Skeletal muscle satellite cell (primary cell): Measurements from ENCODE around the gene FGD2.

ENCODE experiments used
- H3K27me3 ChIP-seq: 2 replicates; pipeline ENCODE4 v1.7.0; 2013; ENCODE audit warnings: low read length; ENCODE audit not compliant: control insufficient read depth, insufficient read depth
- H3K36me3 ChIP-seq: 2 replicates; pipeline ENCODE4 v1.7.0; 2013; ENCODE audit warnings: mild to moderate bottlenecking, control low read depth, low read length; ENCODE audit not compliant: insufficient read depth
- H3K4me1 ChIP-seq: 2 replicates; pipeline ENCODE4 v1.7.0; 2013; ENCODE audit warnings: low read length; ENCODE audit not compliant: control insufficient read depth, insufficient read depth
- H3K4me2 ChIP-seq: 2 replicates; pipeline ENCODE4 v1.7.0; 2013; ENCODE audit warnings: mild to moderate bottlenecking, low read length
- H3K4me3 ChIP-seq: 2 replicates; pipeline ENCODE4 v1.7.0; 2013; ENCODE audit warnings: low read length
- H3K9ac ChIP-seq: 2 replicates; pipeline ENCODE4 v1.7.0; 2013; ENCODE audit warnings: mild to moderate bottlenecking, low read depth, low read length, moderate library complexity
- H3K9me3 ChIP-seq: replicated peaks from 2 replicates; pipeline ENCODE4 v1.7.0; 2013; ENCODE audit warnings: mild to moderate bottlenecking, control low read depth, low read length

FGD2 gene

GRCh38 chr6:37004044-37004980, 1.1 kb upstream of the FGD2 start:
- Histone ChIP-seq H3K4me1 (no peaks in the 10 kb centered on the region), H3K4me2 (no peak overlapping the region), H3K9me3 (no peaks in the 10 kb centered on the region), H3K27me3 (peaks cover 28% of the 10 kb centered on the region), H3K36me3 (no peaks in the 10 kb centered on the region), H3K4me3 (no peak overlapping the region), H3K9ac (no peak overlapping the region)

DNA sequence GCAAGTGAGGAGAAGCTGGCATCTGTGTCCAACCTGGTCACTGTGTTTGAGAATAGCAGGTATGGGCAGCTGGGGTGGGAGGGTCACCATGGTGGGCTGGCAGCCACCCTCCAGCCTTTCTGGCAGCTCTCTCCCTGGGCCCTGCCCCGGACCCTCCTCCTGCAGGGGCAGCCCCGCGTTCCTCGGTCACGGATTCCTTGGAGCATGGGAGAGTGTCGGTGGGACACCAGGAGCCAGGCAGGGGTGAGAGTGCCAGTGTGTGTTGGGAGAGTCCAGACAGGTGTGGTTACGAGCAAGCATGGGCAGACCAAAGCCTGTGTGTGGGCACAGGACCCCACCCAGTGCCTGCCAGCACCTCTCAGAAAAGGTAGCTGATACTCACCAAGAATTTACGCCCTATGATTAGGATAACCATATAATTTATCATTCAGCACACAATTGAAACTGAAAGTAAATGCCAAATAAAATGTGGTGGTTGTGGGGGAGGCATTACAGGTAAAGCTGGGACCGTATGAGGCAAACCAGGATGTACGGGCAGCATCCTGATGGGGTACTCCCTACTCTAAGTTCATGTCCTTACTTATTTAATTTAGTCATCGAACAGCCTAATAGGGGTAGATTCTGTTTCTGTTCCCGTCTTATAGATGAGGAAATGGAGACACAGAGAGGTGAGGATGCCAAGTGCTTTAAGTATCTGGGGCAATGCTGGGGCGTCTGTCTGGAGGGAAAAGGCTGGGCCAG, 542 bp downstream of the FGD2 start:
- Histone ChIP-seq H3K27me3 (peaks cover 19% of the 10 kb centered on the region), H3K36me3 (no peaks in the 10 kb centered on the region), H3K4me1 (no peaks in the 10 kb centered on the region), H3K4me2 (no peak overlapping the region), H3K9ac (no peak overlapping the region), H3K9me3 (no peaks in the 10 kb centered on the region), H3K4me3 (no peak overlapping the region)

DNA sequence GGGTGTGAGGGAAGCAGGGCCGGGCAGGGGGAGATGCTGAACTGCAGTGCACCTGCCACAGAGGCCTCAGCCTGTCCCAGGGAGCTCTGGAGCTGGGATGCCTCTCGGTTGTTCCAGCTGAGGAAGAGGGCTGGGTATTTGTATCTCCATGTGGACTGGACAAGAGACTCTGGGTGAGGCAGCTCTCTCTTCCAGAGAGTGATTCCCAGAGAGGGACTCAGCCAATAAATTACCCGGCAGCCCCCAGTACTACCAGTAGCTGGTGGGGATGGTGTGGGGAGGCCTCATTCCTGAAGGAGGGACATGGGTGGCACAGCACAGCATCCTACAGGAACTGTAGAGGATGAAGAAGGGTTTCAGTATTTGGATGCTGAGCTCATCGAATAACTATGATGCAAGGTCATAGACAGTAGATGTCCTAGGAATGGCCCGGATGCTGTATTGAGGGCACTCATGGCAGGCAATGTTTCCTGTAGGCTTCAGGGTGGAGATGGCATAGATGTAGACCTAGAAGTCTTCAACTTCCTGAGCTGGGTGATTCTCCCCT, 1.4 kb downstream of the FGD2 start:
- Histone ChIP-seq H3K4me3 (no peak overlapping the region), H3K36me3 (no peaks in the 10 kb centered on the region), H3K9me3 (no peaks in the 10 kb centered on the region), H3K4me1 (no peaks in the 10 kb centered on the region), H3K27me3 (peaks cover 10% of the 10 kb centered on the region), H3K9ac (no peak overlapping the region), H3K4me2 (no peak overlapping the region)

GRCh38 chr6:37007340-37008043, 2.0 kb downstream of the FGD2 start:
- Histone ChIP-seq H3K4me3 (no peak overlapping the region), H3K27me3 (peaks cover 4% of the 10 kb centered on the region), H3K9me3 (no peaks in the 10 kb centered on the region), H3K4me2 (no peak overlapping the region), H3K4me1 (no peaks in the 10 kb centered on the region), H3K9ac (no peak overlapping the region), H3K36me3 (no peaks in the 10 kb centered on the region)

GRCh38 chr6:37008484-37009465, 3.3 kb downstream of the FGD2 start:
- Histone ChIP-seq H3K36me3 (no peaks in the 10 kb centered on the region), H3K27me3 (no peaks in the 10 kb centered on the region), H3K9ac (no peak overlapping the region), H3K4me2 (no peak overlapping the region), H3K4me1 (no peaks in the 10 kb centered on the region), H3K9me3 (no peaks in the 10 kb centered on the region), H3K4me3 (no peak overlapping the region)

DNA sequence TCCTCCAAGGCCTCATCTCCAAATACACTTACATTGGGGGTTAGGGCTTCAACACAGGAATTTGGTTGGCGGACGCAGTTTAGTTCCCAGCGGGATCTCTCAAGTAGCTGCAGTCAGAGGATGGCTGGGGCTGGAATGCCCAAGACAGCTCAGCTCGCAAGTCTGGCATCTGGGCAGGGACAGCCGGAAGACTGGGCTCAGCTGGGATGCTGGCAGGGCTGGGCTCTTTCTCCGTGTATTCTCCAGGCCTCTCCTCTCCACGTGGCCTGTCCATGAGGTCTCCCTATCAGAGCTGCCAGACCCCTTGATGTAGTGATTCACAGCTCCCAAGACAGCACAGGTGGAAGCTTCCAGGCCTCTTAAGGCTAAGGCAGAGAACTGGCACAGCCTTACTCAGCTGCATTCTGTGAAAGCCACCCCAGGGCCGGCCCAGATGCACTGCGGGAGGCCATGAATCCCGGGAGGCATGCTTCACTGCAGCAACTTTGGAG, 5.0 kb downstream of the FGD2 start:
- H3K4me2 ChIP-seq, result no peak overlapping the region
- no peak overlapping the region for H3K4me3 ChIP-seq
- peaks cover 3% of the 10 kb centered on the region for H3K27me3 ChIP-seq
- no peak overlapping the region for H3K9ac ChIP-seq
- H3K4me1 ChIP-seq, result no peaks in the 10 kb centered on the region
- H3K9me3 ChIP-seq, result no peaks in the 10 kb centered on the region
- H3K36me3 ChIP-seq, result no peaks in the 10 kb centered on the region

- peaks cover 3% of the 10 kb centered on the region for H3K27me3 ChIP-seq
- no peak overlapping the region for H3K4me2 ChIP-seq
- no peaks in the 10 kb centered on the region for H3K36me3 ChIP-seq
- no peak overlapping the region for H3K9ac ChIP-seq
- no peaks in the 10 kb centered on the region for H3K9me3 ChIP-seq
- no peaks in the 10 kb centered on the region for H3K4me1 ChIP-seq
- H3K4me3 ChIP-seq, result no peak overlapping the region
These were observed 6.4 kb downstream of the FGD2 start for GRCh38 chr6:37011656-37012378.

GRCh38 chr6:37013516-37014491, 8.3 kb downstream of the FGD2 start:
- H3K27me3 ChIP-seq, result peaks cover 3% of the 10 kb centered on the region
- H3K4me1 ChIP-seq, result peaks cover 3% of the 10 kb centered on the region
- no peak overlapping the region for H3K9ac ChIP-seq
- no peak overlapping the region for H3K4me3 ChIP-seq
- H3K9me3 ChIP-seq, result no peaks in the 10 kb centered on the region
- no peaks in the 10 kb centered on the region for H3K36me3 ChIP-seq
- no peak overlapping the region for H3K4me2 ChIP-seq

DNA sequence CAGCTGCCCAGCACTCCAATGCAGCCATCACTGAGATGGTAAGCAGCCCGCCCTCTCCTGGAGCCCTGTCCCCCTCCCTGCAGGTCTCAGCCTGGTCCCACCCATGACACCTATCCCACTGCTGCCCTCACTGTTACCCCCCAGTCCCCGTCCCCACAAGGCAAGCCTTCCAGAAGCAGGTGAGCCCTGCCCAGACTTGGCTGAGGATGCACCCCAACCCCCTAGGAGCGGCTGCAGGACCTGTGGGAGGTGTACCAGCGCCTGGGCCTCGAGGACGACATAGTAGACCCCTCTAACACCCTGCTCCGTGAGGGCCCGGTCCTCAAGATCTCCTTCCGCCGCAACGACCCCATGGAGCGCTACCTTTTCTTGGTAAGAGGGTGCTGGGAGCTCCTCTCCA, 9.2 kb downstream of the FGD2 start:
- Histone ChIP-seq H3K36me3 (no peaks in the 10 kb centered on the region), H3K27me3 (peaks cover 3% of the 10 kb centered on the region), H3K4me3 (no peak overlapping the region), H3K9ac (no peak overlapping the region), H3K4me2 (no peak overlapping the region), H3K4me1 (peaks cover 3% of the 10 kb centered on the region), H3K9me3 (no peaks in the 10 kb centered on the region)
